ENCODE data around the gene BRF1.
A peak's percentile ranks its signal among the peaks of the same experiment; 100 is the strongest.

The BRF1 gene

DNA sequence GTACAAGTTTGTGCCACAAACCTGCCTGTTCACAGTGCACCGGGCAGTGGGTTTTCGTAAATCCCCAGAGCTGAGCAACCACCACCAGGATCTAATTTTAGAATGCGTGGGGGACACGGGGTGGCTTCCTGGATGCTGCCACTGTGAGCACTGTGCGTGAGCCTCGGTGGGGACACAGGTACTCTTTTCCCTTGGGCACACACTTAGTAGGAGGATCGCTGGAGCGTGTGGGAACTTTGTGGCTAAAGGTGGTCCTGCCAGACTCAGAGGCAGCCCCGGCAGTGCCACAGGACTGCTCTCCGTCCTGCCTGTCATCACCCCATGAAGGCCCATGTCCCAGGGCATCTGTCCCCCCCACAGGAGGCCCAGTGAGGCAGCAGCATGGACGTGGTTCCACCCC lies 31.4 kb downstream of the BRF1 start:
- Histone ChIP-seq H3K23ac (ENCODE audit: low read length in 2 of 2) (no peak overlapping the region), H3K18ac (ENCODE audit: low read depth in 1 of 2, low read length in 2 of 2) (no peak overlapping the region), H2BK5ac (ENCODE audit: low read depth, low read length, poor library complexity, severe bottlenecking) (no peak overlapping the region), H3K9me3 (ENCODE audit: control insufficient read depth, low read length) (no peaks in the 10 kb centered on the region), H3K9ac (ENCODE audit: low read length) (no peak overlapping the region), H3K79me1 (replicated peaks; ENCODE audit: low read length, poor library complexity, severe bottlenecking) (peaks cover 38% of the 10 kb centered on the region), H2AFZ (ENCODE audit: low read depth, low read length) (no peak overlapping the region), H3K27me3 (ENCODE audit: control insufficient read depth in 1 of 2, insufficient read depth in 1 of 2, low read length in 2 of 2) (no peaks in the 10 kb centered on the region), H2BK12ac (ENCODE audit: low read length in 2 of 2) (no peak overlapping the region), H2AK5ac (ENCODE audit: low read length, severe bottlenecking) (no peak overlapping the region), H3K4me1 (ENCODE audit: control insufficient read depth, insufficient read depth, low read depth, low read length) (peaks cover 6% of the 10 kb centered on the region), H2BK120ac (ENCODE audit: low read depth, low read length) (no peak overlapping the region), H4K91ac (ENCODE audit: low read length) (no peak overlapping the region), H3K27ac (ENCODE audit: low read length, poor library complexity, severe bottlenecking) (no peak overlapping the region), H2BK15ac (ENCODE audit: low read depth, poor library complexity, severe bottlenecking) (no peak overlapping the region), H3K4ac (ENCODE audit: low read depth in 1 of 2, low read length in 2 of 2) (no peak overlapping the region), H4K8ac (ENCODE audit: low read length) (no peak overlapping the region), H3K4me3 (ENCODE audit: insufficient read depth in 1 of 2, low read depth in 1 of 2, low read length in 2 of 2) (no peak overlapping the region), H3K36me3 (ENCODE audit: control insufficient read depth in 1 of 2, insufficient read depth in 2 of 2, low read depth in 1 of 2, low read length in 2 of 2) (peaks cover 10 to 38% of the 10 kb centered on the region in 2 experiments), H3K4me2 (ENCODE audit: low read length, poor library complexity, severe bottlenecking) (no peak overlapping the region), H3K14ac (ENCODE audit: low read length in 2 of 2) (no peak overlapping the region)
- WGBS: 95% methylated on average over 11 of the region's 11 CpGs
- no peak for DNase-seq

DNA sequence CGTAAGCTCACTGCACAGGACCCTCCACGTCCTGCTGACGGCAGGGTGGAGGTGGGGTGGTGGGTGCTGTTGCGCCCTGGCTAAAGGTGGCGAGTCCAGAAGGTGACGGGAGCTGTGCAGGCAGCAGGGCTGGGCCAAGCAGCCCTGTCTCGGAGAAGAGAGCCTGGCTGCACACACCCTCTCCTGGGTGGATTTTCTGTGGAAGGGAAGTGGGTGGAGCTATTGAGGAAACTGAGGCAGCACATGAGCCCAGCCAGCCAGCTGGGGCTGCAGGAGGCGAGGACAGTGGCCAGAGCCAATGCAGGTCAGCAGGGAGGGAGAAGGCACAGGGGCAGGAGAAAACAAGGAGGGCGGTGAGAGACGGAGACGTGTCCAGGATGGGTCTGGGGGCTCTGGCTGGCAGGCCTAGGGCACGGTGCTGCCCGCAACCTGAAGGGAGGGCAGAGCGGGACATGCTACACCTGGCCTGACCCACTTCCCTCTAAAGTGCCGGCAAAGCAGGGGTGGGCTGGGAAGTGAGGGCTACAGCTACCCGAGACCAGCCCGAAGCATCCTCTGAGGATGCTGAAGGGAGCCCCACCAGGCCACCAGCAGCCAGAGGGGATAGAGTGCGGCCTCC lies 32.0 kb downstream of the BRF1 start:
- H3K18ac ChIP-seq (ENCODE audit: low read depth in 1 of 2, low read length in 2 of 2): no peak overlapping the region
- no peak overlapping the region for H3K23ac ChIP-seq (ENCODE audit: low read length in 2 of 2)
- no peak overlapping the region for H2BK5ac ChIP-seq (ENCODE audit: low read depth, low read length, poor library complexity, severe bottlenecking)
- DNase-seq: no peak
- no peak overlapping the region for H3K27ac ChIP-seq (ENCODE audit: low read length, poor library complexity, severe bottlenecking)
- peaks cover 13 to 38% of the 10 kb centered on the region in 2 experiments for H3K36me3 ChIP-seq (ENCODE audit: control insufficient read depth in 1 of 2, insufficient read depth in 2 of 2, low read depth in 1 of 2, low read length in 2 of 2)
- H3K9me3 ChIP-seq (ENCODE audit: control insufficient read depth, low read length): no peaks in the 10 kb centered on the region
- H4K91ac ChIP-seq (ENCODE audit: low read length): no peak overlapping the region
- H3K4me3 ChIP-seq (ENCODE audit: insufficient read depth in 1 of 2, low read depth in 1 of 2, low read length in 2 of 2): peak overlapping the region in 1 of 2 experiments; percentile 6
- no peak overlapping the region for H4K8ac ChIP-seq (ENCODE audit: low read length)
- H2AK5ac ChIP-seq (ENCODE audit: low read length, severe bottlenecking): no peak overlapping the region
- no peaks in the 10 kb centered on the region for H3K27me3 ChIP-seq (ENCODE audit: control insufficient read depth in 1 of 2, insufficient read depth in 1 of 2, low read length in 2 of 2)
- H3K9ac ChIP-seq (ENCODE audit: low read length): no peak overlapping the region
- no peak overlapping the region for H2BK15ac ChIP-seq (ENCODE audit: low read depth, poor library complexity, severe bottlenecking)
- no peak overlapping the region for H3K4ac ChIP-seq (ENCODE audit: low read depth in 1 of 2, low read length in 2 of 2)
- WGBS: 96% methylated on average over 18 of the region's 18 CpGs
- H2BK12ac ChIP-seq (ENCODE audit: low read length in 2 of 2): peak overlapping the region in 1 of 2 experiments; percentile 19
- no peak overlapping the region for H3K4me2 ChIP-seq (ENCODE audit: low read length, poor library complexity, severe bottlenecking)
- H3K14ac ChIP-seq (ENCODE audit: low read length in 2 of 2): no peak overlapping the region
- H2AFZ ChIP-seq (ENCODE audit: low read depth, low read length): no peak overlapping the region
- H3K79me1 ChIP-seq (replicated peaks; ENCODE audit: low read length, poor library complexity, severe bottlenecking): peaks cover 36% of the 10 kb centered on the region
- H2BK120ac ChIP-seq (ENCODE audit: low read depth, low read length): no peak overlapping the region
- peaks cover 4% of the 10 kb centered on the region for H3K4me1 ChIP-seq (ENCODE audit: control insufficient read depth, insufficient read depth, low read depth, low read length)

DNA sequence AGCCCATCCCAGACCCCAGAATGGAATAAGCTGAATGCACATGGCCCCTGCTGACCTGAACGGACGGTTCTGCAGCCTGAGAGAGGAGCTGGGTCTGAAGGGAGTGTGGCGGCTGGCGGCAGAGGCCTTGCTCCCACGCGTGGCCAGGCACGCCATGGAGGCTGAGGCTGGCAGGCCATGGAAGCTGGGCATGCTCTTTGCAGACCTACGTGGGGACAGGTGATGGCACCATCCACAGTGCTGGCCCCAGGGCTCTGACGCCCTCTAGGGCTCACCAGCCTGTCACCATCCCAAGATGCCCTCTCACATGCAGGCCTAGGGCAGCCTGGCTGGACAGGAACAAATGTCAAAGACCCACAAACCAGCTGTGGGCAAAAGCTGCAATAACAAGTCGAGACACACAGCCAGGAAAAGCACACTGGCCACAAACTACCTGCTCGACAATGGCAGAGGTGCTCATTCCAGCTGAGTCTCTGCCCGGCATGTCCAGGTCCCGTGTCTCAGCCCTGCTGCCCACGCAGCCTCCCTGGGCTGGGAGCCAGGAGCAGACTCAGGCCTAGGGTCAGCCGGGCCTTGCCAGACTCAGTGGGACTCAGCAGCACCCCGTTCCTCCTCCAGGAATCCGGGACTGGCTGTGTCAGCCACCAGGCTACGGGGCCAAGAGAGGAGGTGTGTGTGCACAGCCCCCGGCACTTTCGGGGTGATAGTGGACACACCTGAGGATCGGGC lies 32.8 kb downstream of the BRF1 start:
- peaks cover 14 to 43% of the 10 kb centered on the region in 2 experiments for H3K36me3 ChIP-seq (ENCODE audit: control insufficient read depth in 1 of 2, insufficient read depth in 2 of 2, low read depth in 1 of 2, low read length in 2 of 2)
- no peaks in the 10 kb centered on the region for H3K9me3 ChIP-seq (ENCODE audit: control insufficient read depth, low read length)
- no peak overlapping the region for H2BK15ac ChIP-seq (ENCODE audit: low read depth, poor library complexity, severe bottlenecking)
- H4K8ac ChIP-seq (ENCODE audit: low read length): no peak overlapping the region
- peaks cover 2% of the 10 kb centered on the region for H3K4me1 ChIP-seq (ENCODE audit: control insufficient read depth, insufficient read depth, low read depth, low read length)
- no peak overlapping the region for H3K4me2 ChIP-seq (ENCODE audit: low read length, poor library complexity, severe bottlenecking)
- H2AK5ac ChIP-seq (ENCODE audit: low read length, severe bottlenecking): no peak overlapping the region
- no peak overlapping the region for H3K27ac ChIP-seq (ENCODE audit: low read length, poor library complexity, severe bottlenecking)
- H3K79me1 ChIP-seq (replicated peaks; ENCODE audit: low read length, poor library complexity, severe bottlenecking): peaks cover 35% of the 10 kb centered on the region
- H2AFZ ChIP-seq (ENCODE audit: low read depth, low read length): no peak overlapping the region
- H2BK120ac ChIP-seq (ENCODE audit: low read depth, low read length): no peak overlapping the region
- H3K27me3 ChIP-seq (ENCODE audit: control insufficient read depth in 1 of 2, insufficient read depth in 1 of 2, low read length in 2 of 2): no peaks in the 10 kb centered on the region
- no peak for DNase-seq
- H3K9ac ChIP-seq (ENCODE audit: low read length): no peak overlapping the region
- H3K4me3 ChIP-seq (ENCODE audit: insufficient read depth in 1 of 2, low read depth in 1 of 2, low read length in 2 of 2): no peak overlapping the region
- H3K18ac ChIP-seq (ENCODE audit: low read depth in 1 of 2, low read length in 2 of 2): no peak overlapping the region
- peak overlapping the region; percentile 52 for H4K91ac ChIP-seq (ENCODE audit: low read length)
- H3K23ac ChIP-seq (ENCODE audit: low read length in 2 of 2): no peak overlapping the region
- WGBS: 93% methylated on average over 21 of the region's 21 CpGs
- H2BK5ac ChIP-seq (ENCODE audit: low read depth, low read length, poor library complexity, severe bottlenecking): no peak overlapping the region
- H2BK12ac ChIP-seq (ENCODE audit: low read length in 2 of 2): no peak overlapping the region
- H3K14ac ChIP-seq (ENCODE audit: low read length in 2 of 2): no peak overlapping the region
- no peak overlapping the region for H3K4ac ChIP-seq (ENCODE audit: low read depth in 1 of 2, low read length in 2 of 2)

DNA sequence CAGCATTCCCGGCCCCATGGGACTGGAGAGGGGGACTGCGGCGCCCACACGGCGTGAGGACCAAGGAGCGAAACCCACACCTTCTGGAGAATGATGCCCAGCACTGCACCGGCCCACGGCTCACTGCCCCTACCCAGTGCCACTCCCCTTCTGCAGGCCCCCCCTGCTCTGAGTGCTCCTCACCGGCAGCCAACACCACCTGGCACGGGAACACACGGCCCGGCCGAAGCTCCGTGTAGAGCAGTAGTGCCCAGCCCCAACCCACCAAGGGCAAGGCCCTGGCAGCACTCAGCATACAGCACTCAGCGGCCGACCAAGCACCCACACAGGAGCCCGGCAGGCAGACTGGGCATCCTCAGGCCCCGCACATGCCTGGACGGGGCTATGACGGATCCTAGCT lies 39.0 kb downstream of the BRF1 start:
- H3K9ac ChIP-seq (ENCODE audit: low read length): no peak overlapping the region
- no peak overlapping the region for H3K4me3 ChIP-seq (ENCODE audit: insufficient read depth in 1 of 2, low read depth in 1 of 2, low read length in 2 of 2)
- no peak overlapping the region for H2BK15ac ChIP-seq (ENCODE audit: low read depth, poor library complexity, severe bottlenecking)
- no peak overlapping the region for H3K23ac ChIP-seq (ENCODE audit: low read length in 2 of 2)
- H2BK120ac ChIP-seq (ENCODE audit: low read depth, low read length): no peak overlapping the region
- H3K9me3 ChIP-seq (ENCODE audit: control insufficient read depth, low read length): no peaks in the 10 kb centered on the region
- no peak overlapping the region for H3K27ac ChIP-seq (ENCODE audit: low read length, poor library complexity, severe bottlenecking)
- WGBS: 96% methylated on average over 15 of the region's 20 CpGs
- H3K18ac ChIP-seq (ENCODE audit: low read depth in 1 of 2, low read length in 2 of 2): no peak overlapping the region
- no peak overlapping the region for H2AK5ac ChIP-seq (ENCODE audit: low read length, severe bottlenecking)
- H3K36me3 ChIP-seq (ENCODE audit: control insufficient read depth in 1 of 2, insufficient read depth in 2 of 2, low read depth in 1 of 2, low read length in 2 of 2): peaks cover 16 to 40% of the 10 kb centered on the region in 2 experiments
- no peaks in the 10 kb centered on the region for H3K27me3 ChIP-seq (ENCODE audit: control insufficient read depth in 1 of 2, insufficient read depth in 1 of 2, low read length in 2 of 2)
- H3K4me1 ChIP-seq (ENCODE audit: control insufficient read depth, insufficient read depth, low read depth, low read length): peaks cover 2% of the 10 kb centered on the region
- H3K14ac ChIP-seq (ENCODE audit: low read length in 2 of 2): no peak overlapping the region
- no peak overlapping the region for H3K4me2 ChIP-seq (ENCODE audit: low read length, poor library complexity, severe bottlenecking)
- no peak overlapping the region for H2AFZ ChIP-seq (ENCODE audit: low read depth, low read length)
- H3K79me1 ChIP-seq (replicated peaks; ENCODE audit: low read length, poor library complexity, severe bottlenecking): peaks cover 20% of the 10 kb centered on the region
- H4K91ac ChIP-seq (ENCODE audit: low read length): no peak overlapping the region
- no peak overlapping the region for H4K8ac ChIP-seq (ENCODE audit: low read length)
- no peak overlapping the region for H2BK5ac ChIP-seq (ENCODE audit: low read depth, low read length, poor library complexity, severe bottlenecking)
- no peak overlapping the region for H3K4ac ChIP-seq (ENCODE audit: low read depth in 1 of 2, low read length in 2 of 2)
- no peak overlapping the region for H2BK12ac ChIP-seq (ENCODE audit: low read length in 2 of 2)
- DNase-seq: no peak

All from mesenchymal stem cell (in vitro differentiated cells and primary cell).